HEK293T (cell line): Measurements from ENCODE around the gene HMGB1.

Experiments used
- CTCF ChIA-PET: fragments of 350-600 bp; formaldehyde crosslinking; extraction: SDS; loops from one replicate; lab custom pipeline; 2021; ENCODE audit warnings: antibody characterized with exemption, inconsistent platforms; lab: Yijun Ruan, JAX
- POLR2A ChIA-PET: fragments of 350-600 bp; formaldehyde crosslinking; extraction: SDS; loops from one replicate; lab custom pipeline; 2020; ENCODE audit warnings: antibody characterized with exemption, inconsistent platforms; lab: Yijun Ruan, JAX
- DNase-seq: peaks from one replicate; pipeline ENCODE4 v3.0.0; 2012; ENCODE audit warnings: mixed read lengths; ENCODE audit errors: extremely low spot score
- ARNT ChIP-seq: fragments of 450-650 bp; IDR thresholded peaks from 2 replicates; pipeline ENCODE4 v1.6.1; 2017; ENCODE audit warnings: mild to moderate bottlenecking
- BHLHE40 ChIP-seq: fragments of 450-650 bp; IDR thresholded peaks from 2 replicates; pipeline ENCODE4 v1.6.1; 2016; ENCODE audit warnings: mild to moderate bottlenecking, moderate library complexity, borderline replicate concordance
- CTBP1 ChIP-seq: fragments of 450-650 bp; IDR thresholded peaks from 2 replicates; pipeline ENCODE4 v1.6.1; 2016; ENCODE audit warnings: borderline replicate concordance
- ELF4 ChIP-seq: fragments of 450-650 bp; IDR thresholded peaks from 2 replicates; pipeline ENCODE4 v1.6.1; 2017; ENCODE audit warnings: antibody characterized with exemption
- FOXA1 ChIP-seq: fragments of 450-650 bp; IDR thresholded peaks from 2 replicates; pipeline ENCODE4 v1.6.1; 2016; ENCODE audit warnings: mild to moderate bottlenecking
- FOXK2 ChIP-seq: fragments of 450-650 bp; IDR thresholded peaks from 2 replicates; pipeline ENCODE4 v1.6.1; 2016; ENCODE audit warnings: mild to moderate bottlenecking
- FOXM1 ChIP-seq: fragments of 450-650 bp; IDR thresholded peaks from 2 replicates; pipeline ENCODE4 v1.6.1; 2017; ENCODE audit warnings: mild to moderate bottlenecking, borderline replicate concordance
- HDGF ChIP-seq: fragments of 450-650 bp; IDR thresholded peaks from 2 replicates; pipeline ENCODE4 v1.6.1; 2017; ENCODE audit warnings: antibody characterized with exemption, borderline replicate concordance
- L3MBTL2 ChIP-seq: fragments of 450-650 bp; conservative IDR thresholded peaks from 2 replicates; pipeline ENCODE4 v1.6.1; 2016; ENCODE audit warnings: mild to moderate bottlenecking
- LEF1 ChIP-seq: fragments of 450-650 bp; IDR thresholded peaks from 2 replicates; pipeline ENCODE4 v1.6.1; 2017; ENCODE audit warnings: mild to moderate bottlenecking, borderline replicate concordance
- NFRKB ChIP-seq: fragments of 450-650 bp; IDR thresholded peaks from 2 replicates; pipeline ENCODE4 v1.6.1; 2016; ENCODE audit warnings: mild to moderate bottlenecking, moderate library complexity
- PKNOX1 ChIP-seq: fragments of 450-650 bp; IDR thresholded peaks from 2 replicates; pipeline ENCODE4 v1.6.1; 2016
- SP1 ChIP-seq: fragments of 450-650 bp; IDR thresholded peaks from 2 replicates; pipeline ENCODE4 v1.6.1; 2017
- SUZ12 ChIP-seq: fragments of 450-650 bp; IDR thresholded peaks from 2 replicates; pipeline ENCODE4 v1.6.1; 2016; ENCODE audit warnings: mild to moderate bottlenecking
- TARDBP ChIP-seq: fragments of 450-650 bp; IDR thresholded peaks from 2 replicates; pipeline ENCODE4 v1.6.1; 2016
- ZNF384 ChIP-seq: fragments of 450-650 bp; IDR thresholded peaks from 2 replicates; pipeline ENCODE4 v1.6.1; 2016

HMGB1 gene

GRCh38 chr13:30479154-30479882 lies 13.6 kb upstream of the HMGB1 start:
- ChIA-PET POLR2A (no interaction called here), CTCF (interaction anchor here (0.7 kb wide), 1 partner anchor 384 kb away, joined by 3 read pairs; no protein-coding TSS in a partner anchor)
- no peak for TF ChIP-seq FOXA1
- no peak for TF ChIP-seq CTBP1
- no peak for TF ChIP-seq NFRKB
- no peak for TF ChIP-seq FOXM1
- TF ChIP-seq ZNF384, result no peak
- TF ChIP-seq ELF4, result no peak
- no peak for DNase-seq

- ChIA-PET CTCF (no interaction called here), POLR2A (no interaction called here)
- TF ChIP-seq LEF1, result no peak
- no peak for TF ChIP-seq PKNOX1
- TF ChIP-seq FOXK2, result no peak
- TF ChIP-seq CTBP1, result no peak
- no peak for TF ChIP-seq FOXM1
- DNase-seq, result no peak
These were observed 11.8 kb upstream of the HMGB1 start for GRCh38 chr13:30477346-30478195.

- TF ChIP-seq HDGF (no peak), SP1 (no peak), FOXK2 (no peak), BHLHE40 (no peak), ELF4 (no peak)
- no peak for DNase-seq
- ChIA-PET POLR2A (no interaction called here), CTCF (no interaction called here)
These were observed 7.9 kb upstream of the HMGB1 start for GRCh38 chr13:30473675-30474074.

- TF ChIP-seq ELF4 (no peak), BHLHE40 (no peak)
- POLR2A ChIA-PET, result interaction anchor here (3.5 kb wide), 1 partner anchor 150 kb away, joined by 10 read pairs; the partner anchor contains the start of gene USPL1
- peak; percentile 38 for DNase-seq
- CTCF ChIA-PET, result no interaction called here
These were observed 1.1 kb upstream of the HMGB1 start for GRCh38 chr13:30466841-30467252.

GRCh38 chr13:30466358-30466714 lies 600 bp upstream of the HMGB1 start:
- TF ChIP-seq TARDBP (no peak), L3MBTL2 (0 out of 2 replicates have a peak, but pooled peaks have one; percentile 46), CTBP1 (no peak), LEF1 (no peak), PKNOX1 (no peak), SUZ12 (no peak), FOXK2 (no peak), FOXM1 (no peak)
- ChIA-PET POLR2A (interaction anchor here (1.0 to 3.5 kb wide), 3 partner anchors 65 to 159 kb away, joined by 3 to 10 read pairs (median 3); partner anchors contain the start of genes KATNAL1 and USPL1), CTCF (no interaction called here)
- DNase-seq, result no peak

- CTCF ChIA-PET, result no interaction called here
- POLR2A ChIA-PET, result interaction anchor here (0.8 to 3.5 kb wide), 4 partner anchors 46 to 586 kb away, joined by 3 to 10 read pairs (median 3); partner anchors contain the start of gene USPL1
- TF ChIP-seq FOXA1, result no peak
- TF ChIP-seq TARDBP, result no peak
- no peak for TF ChIP-seq ARNT
- TF ChIP-seq PKNOX1, result no peak
- no peak for TF ChIP-seq FOXM1
- TF ChIP-seq SP1, result no peak
- TF ChIP-seq L3MBTL2, result no peak
- TF ChIP-seq CTBP1, result no peak
- DNase-seq, result no peak
These were observed 468 bp downstream of the HMGB1 start for GRCh38 chr13:30465343-30465592.
